Trophoblast cell (in vitro differentiated cells and primary cell): ENCODE measurements around the gene DOCK2.

Experiments used
- DNase-seq, 2 donors: peaks; one replicate each; pipeline ENCODE4 v3.0.0-alpha.2; 2016
- H2AFZ ChIP-seq: 2 replicates; pipeline ENCODE4 v1.6.1; 2013; ENCODE audit warnings: low read length, moderate library complexity, mild to moderate bottlenecking; ENCODE audit not compliant: insufficient read depth, poor library complexity
- H2AK5ac ChIP-seq: 2 replicates; pipeline ENCODE4 v1.6.1; 2013; ENCODE audit warnings: mild to moderate bottlenecking, low read length
- H2BK120ac ChIP-seq: 2 replicates; pipeline ENCODE4 v1.6.1; 2013; ENCODE audit warnings: low read length, mild to moderate bottlenecking, moderate library complexity; ENCODE audit not compliant: insufficient read depth, poor library complexity
- H2BK12ac ChIP-seq: 2 replicates; pipeline ENCODE4 v1.6.1; 2013; ENCODE audit warnings: mild to moderate bottlenecking, low read length, moderate library complexity
- H2BK5ac ChIP-seq: 2 replicates; pipeline ENCODE4 v1.6.1; 2013; ENCODE audit warnings: low read length, low read depth, moderate library complexity, mild to moderate bottlenecking; ENCODE audit not compliant: poor library complexity
- H3K14ac ChIP-seq: 2 replicates; pipeline ENCODE4 v1.6.1; 2013; ENCODE audit warnings: mild to moderate bottlenecking, low read length
- H3K18ac ChIP-seq: 2 replicates; pipeline ENCODE4 v1.6.1; 2013; ENCODE audit warnings: mild to moderate bottlenecking, low read length
- H3K23ac ChIP-seq: 2 replicates; pipeline ENCODE4 v1.6.1; 2013; ENCODE audit warnings: low read length
- H3K27ac ChIP-seq: 2 replicates; pipeline ENCODE4 v1.5.1; 2013; ENCODE audit warnings: low read depth, mild to moderate bottlenecking, inconsistent platforms, low read length, moderate library complexity
- H3K27me3 ChIP-seq: 2 replicates; pipeline ENCODE4 v1.6.1; 2013; ENCODE audit warnings: inconsistent platforms, mild to moderate bottlenecking, low read length, moderate library complexity; ENCODE audit not compliant: insufficient read depth
- H3K36me3 ChIP-seq, 2 experiments: 1 replicate in 1 of 2; 2 replicates in 1 of 2; pipeline ENCODE4 v1.6.1; 2013; ENCODE audit warnings: low read length in 2 of 2, mild to moderate bottlenecking in 2 of 2, moderate library complexity in 1 of 2; ENCODE audit not compliant: insufficient read depth in 2 of 2, control insufficient read depth in 1 of 2
- H3K4ac ChIP-seq: 2 replicates; pipeline ENCODE4 v1.6.1; 2013; ENCODE audit warnings: low read depth, mild to moderate bottlenecking, low read length, moderate library complexity
- H3K4me1 ChIP-seq, 2 experiments: 1 replicate in 1 of 2; 2 replicates in 1 of 2; pipeline ENCODE4 v1.6.1; 2013; ENCODE audit warnings: low read length in 2 of 2, mild to moderate bottlenecking in 2 of 2, moderate library complexity in 1 of 2; ENCODE audit not compliant: insufficient read depth in 2 of 2, control insufficient read depth in 1 of 2
- H3K4me2 ChIP-seq: 2 replicates; pipeline ENCODE4 v1.6.1; 2013; ENCODE audit warnings: inconsistent platforms, mild to moderate bottlenecking, low read length, moderate library complexity
- H3K4me3 ChIP-seq: 2 replicates; pipeline ENCODE4 v1.5.1; 2013; ENCODE audit warnings: mild to moderate bottlenecking, low read depth, low read length, inconsistent platforms
- H3K79me1 ChIP-seq: one replicate; pipeline ENCODE4 v1.6.1; 2013; ENCODE audit warnings: low read length
- H3K79me2 ChIP-seq: 2 replicates; pipeline ENCODE4 v1.6.1; 2013; ENCODE audit warnings: low read length, mild to moderate bottlenecking; ENCODE audit not compliant: control insufficient read depth, insufficient read depth, poor library complexity
- H3K9ac ChIP-seq: 2 replicates; pipeline ENCODE4 v1.6.1; 2013; ENCODE audit warnings: mild to moderate bottlenecking, low read length
- H3K9me3 ChIP-seq: 2 replicates; pipeline ENCODE4 v1.6.1; 2013; ENCODE audit warnings: low read depth, mild to moderate bottlenecking, control low read depth, inconsistent platforms, low read length; ENCODE audit not compliant: insufficient read depth
- H4K12ac ChIP-seq: 2 replicates; pipeline ENCODE4 v1.6.1; 2013; ENCODE audit warnings: low read depth, mild to moderate bottlenecking, low read length, moderate library complexity
- H4K8ac ChIP-seq: 2 replicates; pipeline ENCODE4 v1.6.1; 2013; ENCODE audit warnings: low read depth, mild to moderate bottlenecking, low read length, moderate library complexity
- H4K91ac ChIP-seq: one replicate; pipeline ENCODE4 v1.6.1; 2013; ENCODE audit warnings: low read depth, mild to moderate bottlenecking, low read length, moderate library complexity
- WGBS: extraction: QIAGEN DNeasy Blood & Tissue Kit; methylation state at CpG from one replicate; pipeline ENCODE4 v1.1.7; 2013; ENCODE audit warnings: missing lambda C conversion rate; ENCODE audit not compliant: insufficient read length, insufficient coverage; ENCODE audit errors: extremely low coverage; 5-methylcytosine and 5-hydroxymethylcytosine counted together

Gene DOCK2

GRCh38 chr5:169958278-169958677 lies 321.2 kb downstream of the DOCK2 start:
- Histone ChIP-seq H3K4me3 (no peak overlapping the region), H3K27ac (no peak overlapping the region), H4K12ac (no peak overlapping the region), H3K14ac (no peak overlapping the region), H3K36me3 (no peaks in the 10 kb centered on the region), H2AFZ (no peak overlapping the region), H3K27me3 (no peaks in the 10 kb centered on the region), H3K4me2 (no peak overlapping the region), H3K23ac (no peak overlapping the region), H3K9ac (no peak overlapping the region), H3K79me1 (no peaks in the 10 kb centered on the region), H2BK12ac (no peak overlapping the region), H3K4ac (no peak overlapping the region), H2AK5ac (no peak overlapping the region), H4K8ac (no peak overlapping the region), H3K79me2 (no peaks in the 10 kb centered on the region), H4K91ac (no peak overlapping the region), H2BK5ac (no peak overlapping the region), H3K4me1 (peaks cover 0 to 3% of the 10 kb centered on the region in 2 experiments), H2BK120ac (no peak overlapping the region), H3K9me3 (no peaks in the 10 kb centered on the region), H3K18ac (no peak overlapping the region)
- WGBS = no CpG with 5 or more reads among the region's 3 CpGs
- no peak for DNase-seq

- no peak overlapping the region for H3K23ac ChIP-seq
- no peaks in the 10 kb centered on the region for H3K79me2 ChIP-seq
- H3K4ac ChIP-seq = no peak overlapping the region
- H3K14ac ChIP-seq = no peak overlapping the region
- no peak overlapping the region for H2BK12ac ChIP-seq
- no CpG with 5 or more reads among the region's 2 CpGs for WGBS
- no peak for DNase-seq
- no peak overlapping the region for H2BK5ac ChIP-seq
- H3K27me3 ChIP-seq = no peaks in the 10 kb centered on the region
- no peaks in the 10 kb centered on the region for H3K9me3 ChIP-seq
- no peaks in the 10 kb centered on the region for H3K79me1 ChIP-seq
- no peak overlapping the region for H3K4me3 ChIP-seq
- no peak overlapping the region for H2AK5ac ChIP-seq
- no peak overlapping the region for H3K27ac ChIP-seq
- H4K91ac ChIP-seq = no peak overlapping the region
- no peak overlapping the region for H3K4me2 ChIP-seq
- no peak overlapping the region for H4K12ac ChIP-seq
- no peak overlapping the region for H2AFZ ChIP-seq
- H3K18ac ChIP-seq = no peak overlapping the region
- peaks cover 0 to 3% of the 10 kb centered on the region in 2 experiments for H3K4me1 ChIP-seq
- H3K9ac ChIP-seq = no peak overlapping the region
- no peak overlapping the region for H2BK120ac ChIP-seq
- no peaks in the 10 kb centered on the region for H3K36me3 ChIP-seq
- no peak overlapping the region for H4K8ac ChIP-seq
These were observed 323.6 kb downstream of the DOCK2 start for GRCh38 chr5:169960659-169961058.

- H3K9ac ChIP-seq = no peak overlapping the region
- H3K4me1 ChIP-seq = no peaks in the 10 kb centered on the region
- no peak overlapping the region for H3K4ac ChIP-seq
- H3K23ac ChIP-seq = no peak overlapping the region
- no peaks in the 10 kb centered on the region for H3K27me3 ChIP-seq
- DNase-seq = no peak
- H4K91ac ChIP-seq = no peak overlapping the region
- WGBS = no CpG with 5 or more reads among the region's 5 CpGs
- H4K8ac ChIP-seq = no peak overlapping the region
- no peak overlapping the region for H3K18ac ChIP-seq
- no peaks in the 10 kb centered on the region for H3K36me3 ChIP-seq
- H2BK120ac ChIP-seq = no peak overlapping the region
- H2AK5ac ChIP-seq = no peak overlapping the region
- no peaks in the 10 kb centered on the region for H3K79me1 ChIP-seq
- H2BK5ac ChIP-seq = no peak overlapping the region
- H3K4me2 ChIP-seq = no peak overlapping the region
- H2BK12ac ChIP-seq = no peak overlapping the region
- no peaks in the 10 kb centered on the region for H3K9me3 ChIP-seq
- no peaks in the 10 kb centered on the region for H3K79me2 ChIP-seq
- H3K14ac ChIP-seq = no peak overlapping the region
- no peak overlapping the region for H4K12ac ChIP-seq
- no peak overlapping the region for H3K27ac ChIP-seq
- H2AFZ ChIP-seq = no peak overlapping the region
- H3K4me3 ChIP-seq = no peak overlapping the region
These were observed 327.2 kb downstream of the DOCK2 start for GRCh38 chr5:169964246-169964645.

- H3K23ac ChIP-seq = no peak overlapping the region
- no peak overlapping the region for H3K9ac ChIP-seq
- H2AFZ ChIP-seq = no peak overlapping the region
- H3K14ac ChIP-seq = no peak overlapping the region
- no peak overlapping the region for H3K4me2 ChIP-seq
- no peak overlapping the region for H3K4ac ChIP-seq
- no peaks in the 10 kb centered on the region for H3K9me3 ChIP-seq
- no peak overlapping the region for H3K18ac ChIP-seq
- H4K91ac ChIP-seq = no peak overlapping the region
- H3K4me1 ChIP-seq = peaks cover 2 to 3% of the 10 kb centered on the region in 2 experiments
- no peak overlapping the region for H2BK120ac ChIP-seq
- H2BK5ac ChIP-seq = no peak overlapping the region
- no peaks in the 10 kb centered on the region for H3K36me3 ChIP-seq
- H3K27ac ChIP-seq = no peak overlapping the region
- peaks cover 5% of the 10 kb centered on the region for H3K79me1 ChIP-seq
- DNase-seq = no peak
- H3K4me3 ChIP-seq = no peak overlapping the region
- H3K27me3 ChIP-seq = no peaks in the 10 kb centered on the region
- no peak overlapping the region for H2BK12ac ChIP-seq
- H3K79me2 ChIP-seq = no peaks in the 10 kb centered on the region
- no peak overlapping the region for H4K8ac ChIP-seq
- no peak overlapping the region for H2AK5ac ChIP-seq
- no peak overlapping the region for H4K12ac ChIP-seq
These were observed 333.3 kb downstream of the DOCK2 start for GRCh38 chr5:169970339-169970738.
